Adrenal gland (tissue), 12 donors: ENCODE data around the gene CTNND2. TPM values are rescaled to one million over a fixed set of nuclear protein-coding genes. Genes with fewer than 3 reads are reported as not detected.

Experiments
- DNase-seq, 7 donors: peaks; one replicate each; pipeline ENCODE4 v3.0.0-alpha.2; 2019 to 2020
- H3K27ac ChIP-seq, 5 donors: fragments of 200-600 bp; sonication (generic) in 4 of 5; 1 replicate in 3 of 5; 2 replicates in 2 of 5; pipeline versions ENCODE4 v1.5.1 to v1.8.0; 2016 to 2020; ENCODE audit warnings: mild to moderate bottlenecking in 1 of 5
- H3K27me3 ChIP-seq: fragments of 200-600 bp; 2 replicates; pipeline ENCODE4 v1.8.0; 2021
- H3K36me3 ChIP-seq, 2 donors: fragments of 200-600 bp; replicated peaks in 1 of 2; 1 replicate in 1 of 2; 2 replicates in 1 of 2; pipeline versions ENCODE4 v1.5.1 to v1.8.0; 2018 to 2022
- H3K4me1 ChIP-seq, 2 donors: fragments of 200-600 bp; replicated peaks in 1 of 2; 1 replicate in 1 of 2; 2 replicates in 1 of 2; pipeline versions ENCODE4 v1.5.1 to v1.8.0; 2018 to 2021
- H3K4me3 ChIP-seq, 4 donors: fragments of 200-600 bp; sonication (generic) in 3 of 4; one replicate each; pipeline ENCODE4 v1.5.1; 2016 to 2018
- H3K9me3 ChIP-seq, 3 donors: fragments of 200-600 bp; sonication (generic) in 1 of 3; replicated peaks in 1 of 3; 1 replicate in 2 of 3; 2 replicates in 1 of 3; pipeline versions ENCODE4 v1.5.1 to v1.8.0; 2016 to 2021
- CTCF ChIP-seq, 6 experiments: fragments of 450-650 bp in 4 of 6; fragments of 200-600 bp in 2 of 6; sonication (generic) in 1 of 6; IDR thresholded peaks; 1 replicate in 5 of 6; 2 replicates in 1 of 6; pipeline versions ENCODE4 v1.5.1 to v1.8.0; 2016 to 2021; ENCODE audit warnings: antibody characterized with exemption in 6 of 6, mild to moderate bottlenecking in 2 of 6, moderate library complexity in 1 of 6
- POLR2A ChIP-seq, 2 donors: fragments of 450-650 bp; IDR thresholded peaks; one replicate each; pipeline ENCODE4 v1.6.1; 2017; ENCODE audit warnings: antibody characterized with exemption in 2 of 2, mild to moderate bottlenecking in 2 of 2, moderate library complexity in 1 of 2
- WGBS, 4 donors: extraction: QIAGEN DNeasy Blood & Tissue Kit in 2 of 4; methylation state at CpG; one replicate each; pipeline versions ENCODE4 v1.1.5 to v1.1.7; 2013 to 2017; 5-methylcytosine and 5-hydroxymethylcytosine counted together
- intact Hi-C, 2 donors: fragments of 100-400 bp; cut with DNase I; formaldehyde crosslinking; loops; one replicate each; pipeline versions ENCODE4 v1.14.1 to v1.15.0; 2022 to 2023
- polyA plus RNA-seq, 3 donors: library from polyadenylated mRNA; stranded (reverse); fragments of 200-250 nt in 2 of 3; fragments of 350-450 nt in 1 of 3; fragmentation: Illumina TruSeq in 1 of 3; extraction: RNeasy Lipid Tissue Mini Kit (QIAGEN cat#74804) in 1 of 3; gene quantifications; one replicate each; pipeline ENCODE4 v1.2.3, GENCODE V29; 2013 to 2014
- total RNA-seq, 9 donors: library from RNA; depleted of rRNA in 4 of 9; stranded (reverse); fragments of >200 nt in 4 of 9; fragments of 120-200 nt in 1 of 9; fragmentation: NEBNext Ultra II Directional in 1 of 9; extraction: Animal tissue kit (Norgen Biotek cat#: 25700) in 1 of 9; gene quantifications; one replicate each; pipeline versions ENCODE4 v1.1.0 to v1.2.4, GENCODE V29; 2013 to 2023
- donor health status: healthy with polysubstance abuse.
- donor health status: Bipolar disorder and iron deficiency.
- donor health status: DM: yes; HTN: yes; CAD: no.
- donor health status: DM: no; HTN: no; CAD: no.
- donor health status: DM: no; HTN: no; CAD: no.
- donor health status: DM: yes; HTN: yes; CAD: no.

The CTNND2 gene
- total and polyA plus RNA-seq, 12 donors = 0.34 to 4.2 (median 1.1) TPM; not detected in 1

GRCh38 chr5:11897781-11898180 is 6.5 kb downstream of the CTNND2 start:
- Histone ChIP-seq H3K36me3 (no peaks in the 10 kb centered on the region), H3K27ac (no peak overlapping the region), H3K9me3 (no peaks in the 10 kb centered on the region), H3K4me3 (no peak overlapping the region), H3K27me3 (peaks cover 1% of the 10 kb centered on the region), H3K4me1 (no peaks in the 10 kb centered on the region)
- TF ChIP-seq POLR2A (IDR thresholded peaks at IDR 0.05) (no peak), CTCF (IDR thresholded peaks at IDR 0.05) (no peak)
- DNase-seq = no peak
- intact Hi-C loops = no loop called here

- no peak overlapping the region for H3K4me3 ChIP-seq
- DNase-seq = no peak
- H3K27ac ChIP-seq = no peak overlapping the region
- no peaks in the 10 kb centered on the region for H3K27me3 ChIP-seq
- H3K4me1 ChIP-seq = no peaks in the 10 kb centered on the region
- H3K9me3 ChIP-seq = no peaks in the 10 kb centered on the region
- intact Hi-C loops = no loop called here
- WGBS, 4 donors = 60 to 69% (median 65%) methylated on average over 5 of the region's 5 CpGs
- TF ChIP-seq CTCF (IDR thresholded peaks at IDR 0.05) (no peak), POLR2A (IDR thresholded peaks at IDR 0.05) (no peak)
- no peaks in the 10 kb centered on the region for H3K36me3 ChIP-seq
Measured at GRCh38 chr5:11894992-11895391, 9.3 kb downstream of the CTNND2 start.

DNA sequence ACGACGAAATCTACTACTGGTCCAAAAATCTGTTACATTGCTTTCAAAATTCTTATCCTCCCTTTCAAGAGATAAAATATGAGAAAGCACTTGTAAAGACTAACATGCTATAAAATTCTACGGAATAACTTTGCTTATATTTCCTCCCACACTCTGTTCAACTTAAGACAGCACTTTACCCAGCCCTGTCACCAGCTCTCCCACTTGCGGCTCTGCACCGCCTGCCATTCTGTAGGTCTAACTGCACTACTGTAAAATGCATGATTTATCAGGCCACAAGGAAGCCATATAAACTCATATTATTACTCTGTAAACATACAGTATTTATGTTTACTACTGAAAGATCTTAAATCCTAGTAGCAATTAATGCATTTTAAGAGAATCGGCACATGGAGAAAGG is 11.4 kb downstream of the CTNND2 start:
- TF ChIP-seq CTCF (IDR thresholded peaks at IDR 0.05) (no peak), POLR2A (IDR thresholded peaks at IDR 0.05) (no peak)
- no peak overlapping the region for H3K4me3 ChIP-seq

DNA sequence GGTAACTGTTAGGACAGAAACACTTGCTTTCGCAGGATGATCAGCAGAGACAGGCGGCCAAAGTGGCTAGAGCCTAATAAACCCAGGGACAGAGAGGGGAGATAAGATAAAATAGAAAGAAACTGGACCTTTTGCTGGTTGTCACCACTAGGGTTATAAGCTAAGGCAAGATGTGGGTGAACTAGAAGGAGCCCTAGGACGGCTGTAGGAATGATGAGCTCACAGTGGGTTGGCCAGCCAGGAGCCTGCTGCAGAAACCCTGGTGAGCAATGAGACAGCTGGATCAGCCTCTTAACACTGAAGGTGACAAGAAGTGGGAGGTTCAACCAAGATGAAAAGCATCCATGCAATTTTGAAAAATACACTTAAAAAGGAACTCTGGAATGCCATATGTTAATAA is 13.5 kb downstream of the CTNND2 start:
- Histone ChIP-seq H3K9me3 (no peaks in the 10 kb centered on the region), H3K4me1 (no peaks in the 10 kb centered on the region), H3K4me3 (no peak overlapping the region), H3K27ac (no peak overlapping the region), H3K36me3 (no peaks in the 10 kb centered on the region), H3K27me3 (no peaks in the 10 kb centered on the region)
- intact Hi-C loops = no loop called here
- TF ChIP-seq CTCF (IDR thresholded peaks at IDR 0.05) (no peak), POLR2A (IDR thresholded peaks at IDR 0.05) (no peak)
- 46 to 53% (median 49%) methylated on average over 3 of the region's 3 CpGs for WGBS, 4 donors
- no peak for DNase-seq

More for the DNA sequence above, 11.4 kb downstream of the CTNND2 start:
- Histone ChIP-seq H3K27me3 (no peaks in the 10 kb centered on the region), H3K27ac (no peak overlapping the region), H3K9me3 (no peaks in the 10 kb centered on the region), H3K4me1 (no peaks in the 10 kb centered on the region), H3K36me3 (no peaks in the 10 kb centered on the region)
- intact Hi-C loops = no loop called here
- no peak for DNase-seq
- WGBS, 4 donors = 76 to 83% (median 78%) methylated on average over 6 of the region's 6 CpGs
